HCT116 (cell line): ENCODE data around the gene SKAP1.

ENCODE experiments used
- CEBPB ChIP-seq: IDR thresholded peaks from 2 replicates; pipeline ENCODE4 v1.6.1; 2012; ENCODE audit warnings: low read depth
- CTCF ChIP-seq, 3 experiments: fragments of 200-600 bp in 1 of 3; sonication (generic) in 1 of 3; IDR thresholded peaks in 2 of 3; conservative IDR thresholded peaks in 1 of 3; 2 replicates each; pipeline ENCODE4 v1.5.1; 2012 to 2017; ENCODE audit warnings: low read depth in 2 of 3, low read length in 2 of 3, antibody characterized with exemption in 1 of 3, borderline replicate concordance in 1 of 3, control low read depth in 1 of 3, mild to moderate bottlenecking in 1 of 3, mixed read lengths in 1 of 3, mixed run types in 1 of 3, moderate library complexity in 1 of 3; ENCODE audit not compliant: insufficient read depth in 1 of 3
- POLR2A ChIP-seq: IDR thresholded peaks from 2 replicates; pipeline ENCODE4 v1.7.0; 2011; ENCODE audit warnings: borderline replicate concordance; ENCODE audit not compliant: insufficient read depth, insufficient read length; ENCODE audit errors: extremely low read depth
- POLR2AphosphoS5 ChIP-seq: IDR thresholded peaks from 2 replicates; pipeline ENCODE4 v1.6.1; 2011; ENCODE audit warnings: mild to moderate bottlenecking, low read depth, low read length, moderate library complexity

GRCh38 chr17:48240122-48240521 lies 189.9 kb downstream of the SKAP1 start:
- no peak for TF ChIP-seq CEBPB
- no peak for TF ChIP-seq POLR2AphosphoS5
- no peak for TF ChIP-seq POLR2A
- no peak for TF ChIP-seq CTCF (IDR thresholded peaks at IDR 0.05 in 2 of 3, conservative IDR thresholded peaks at IDR 0.05 in 1 of 3; ENCODE audit: borderline replicate concordance in 1 of 3, insufficient read depth in 1 of 3, low read depth in 2 of 3, low read length in 2 of 3)
